IMR-90 (cell line): ENCODE measurements around the gene CSGALNACT2. TPM values are rescaled to one million over a fixed set of nuclear protein-coding genes. Genes with fewer than 3 reads are reported as not detected.

Experiments
- ATAC-seq: fragments of 200-7000 bp; cut with Tn5 transposase; 2 replicates; pipeline ENCODE4 v1.9.1; 2020; ENCODE audit warnings: low read depth, mild to moderate bottlenecking, moderate library complexity
- BruUV-seq: library from RNA; stranded (reverse); fragments of 400-500 nt; replicated peaks from 2 replicates; lab custom pipeline; 2021; lab: Mats Ljungman, UMichigan
- CTCF ChIA-PET: fragments of 300-600 bp; formaldehyde crosslinking; extraction: SDS; loops from one replicate; lab custom pipeline; 2021; ENCODE audit warnings: antibody characterized with exemption; lab: Yijun Ruan, JAX
- POLR2A ChIA-PET: fragments of 300-600 bp; sonication (Branson Sonifier 250); formaldehyde crosslinking; loops from one replicate; lab custom pipeline; 2022; ENCODE audit warnings: antibody characterized with exemption; ENCODE audit not compliant: unreplicated experiment; lab: Charles Lee
- DNase-seq: peaks from one replicate; pipeline ENCODE4 v3.0.0; 2013
- H2AFZ ChIP-seq: replicated peaks from 2 replicates; pipeline ENCODE3; 2013; ENCODE audit warnings: low read length, mild to moderate bottlenecking; ENCODE audit not compliant: poor library complexity
- H2AK5ac ChIP-seq: 2 replicates; pipeline ENCODE4 v1.6.1; 2013; ENCODE audit warnings: low read depth, low read length, inconsistent platforms
- H2AK9ac ChIP-seq: replicated peaks from 2 replicates; pipeline ENCODE3; 2013; ENCODE audit warnings: mild to moderate bottlenecking, low read depth, low read length, moderate library complexity; ENCODE audit not compliant: poor library complexity
- H2BK120ac ChIP-seq: 2 replicates; pipeline ENCODE4 v1.6.1; 2013; ENCODE audit warnings: low read depth, low read length, inconsistent platforms
- H2BK15ac ChIP-seq: 3 replicates; pipeline ENCODE4 v1.6.1; 2013; ENCODE audit warnings: low read depth, low read length, inconsistent platforms
- H2BK20ac ChIP-seq: 2 replicates; pipeline ENCODE4 v1.6.1; 2013; ENCODE audit warnings: low read depth, mild to moderate bottlenecking, inconsistent platforms, low read length, moderate library complexity
- H2BK5ac ChIP-seq: 2 replicates; pipeline ENCODE4 v1.6.1; 2013; ENCODE audit warnings: mild to moderate bottlenecking, low read depth, low read length, inconsistent platforms; ENCODE audit not compliant: poor library complexity, severe bottlenecking
- H3K14ac ChIP-seq: replicated peaks from 2 replicates; pipeline ENCODE4 v1.6.1; 2013; ENCODE audit warnings: low read depth, low read length, inconsistent platforms
- H3K18ac ChIP-seq: 2 replicates; pipeline ENCODE4 v1.6.1; 2013; ENCODE audit warnings: low read depth, low read length, control low read depth
- H3K23ac ChIP-seq: 2 replicates; pipeline ENCODE4 v1.6.1; 2013; ENCODE audit warnings: low read depth, low read length, inconsistent platforms
- H3K27ac ChIP-seq: 2 replicates; pipeline ENCODE4 v1.5.1; 2013; ENCODE audit warnings: mild to moderate bottlenecking, control low read depth, low read length; ENCODE audit not compliant: insufficient read depth
- H3K27me3 ChIP-seq: 2 replicates; pipeline ENCODE4 v1.6.1; 2013; ENCODE audit warnings: low read length; ENCODE audit not compliant: control insufficient read depth, insufficient read depth
- H3K36me3 ChIP-seq: 2 replicates; pipeline ENCODE4 v1.6.1; 2013; ENCODE audit warnings: low read length, mixed read lengths; ENCODE audit not compliant: control insufficient read depth, insufficient read depth
- H3K4ac ChIP-seq: 2 replicates; pipeline ENCODE4 v1.6.1; 2013; ENCODE audit warnings: low read depth, low read length, inconsistent platforms
- H3K4me1 ChIP-seq: 2 replicates; pipeline ENCODE4 v1.6.1; 2013; ENCODE audit warnings: low read length, mixed read lengths; ENCODE audit not compliant: control insufficient read depth, insufficient read depth
- H3K4me2 ChIP-seq: 2 replicates; pipeline ENCODE4 v1.6.1; 2013; ENCODE audit warnings: low read depth, mild to moderate bottlenecking, control low read depth, low read length, moderate library complexity
- H3K4me3 ChIP-seq: 2 replicates; pipeline ENCODE4 v1.5.1; 2013; ENCODE audit warnings: low read depth, mild to moderate bottlenecking, control low read depth, low read length, moderate library complexity; ENCODE audit not compliant: insufficient read depth
- H3K56ac ChIP-seq: 2 replicates; pipeline ENCODE4 v1.6.1; 2013; ENCODE audit warnings: low read length, inconsistent platforms; ENCODE audit not compliant: insufficient read depth; ENCODE audit errors: extremely low read depth
- H3K79me1 ChIP-seq, 2 experiments: 2 replicates each; pipeline ENCODE4 v1.6.1; 2013; ENCODE audit warnings: low read length in 2 of 2, inconsistent platforms in 1 of 2, low read depth in 1 of 2
- H3K9ac ChIP-seq: 2 replicates; pipeline ENCODE4 v1.6.1; 2013; ENCODE audit warnings: low read depth, low read length, control low read depth
- H3K9me1 ChIP-seq: 2 replicates; pipeline ENCODE4 v1.6.1; 2013; ENCODE audit warnings: low read length, inconsistent platforms; ENCODE audit not compliant: insufficient read depth
- H3K9me3 ChIP-seq: 2 replicates; pipeline ENCODE4 v1.6.1; 2013; ENCODE audit warnings: low read length; ENCODE audit not compliant: control insufficient read depth, insufficient read depth
- H4K20me1 ChIP-seq: 2 replicates; pipeline ENCODE4 v1.6.1; 2013; ENCODE audit warnings: low read length, inconsistent platforms; ENCODE audit not compliant: insufficient read depth
- H4K5ac ChIP-seq: 2 replicates; pipeline ENCODE4 v1.6.1; 2013; ENCODE audit warnings: mild to moderate bottlenecking, low read depth, low read length, control low read depth
- H4K8ac ChIP-seq, 2 experiments: 2 replicates each; pipeline ENCODE4 v1.6.1; 2013; ENCODE audit warnings: low read depth in 2 of 2, low read length in 2 of 2, control low read depth in 1 of 2, inconsistent platforms in 1 of 2
- H4K91ac ChIP-seq: 2 replicates; pipeline ENCODE4 v1.6.1; 2013; ENCODE audit warnings: low read depth, low read length, inconsistent platforms; ENCODE audit not compliant: insufficient read depth
- CEBPB ChIP-seq: IDR thresholded peaks from 2 replicates; pipeline ENCODE4 v1.6.1; 2012; ENCODE audit warnings: low read depth, low read length, improper control_type of control experiment
- SMC3 ChIP-seq: fragments of 150-350 bp; IDR thresholded peaks from 2 replicates; pipeline ENCODE4 v1.6.1; 2016; ENCODE audit warnings: low read depth, mild to moderate bottlenecking, antibody characterized with exemption, low read length, moderate library complexity
- WGBS, 2 experiments: methylation state at CpG; one replicate each; pipeline versions ENCODE4 v1.1.5 to v1.1.7; 2013; ENCODE audit warnings: missing lambda C conversion rate in 2 of 2; ENCODE audit not compliant: insufficient read length in 1 of 2; ENCODE audit errors: extremely low coverage in 2 of 2; 5-methylcytosine and 5-hydroxymethylcytosine counted together
- dilution Hi-C: fragments of 300-500 bp; cut with HindIII; formaldehyde crosslinking; loops from one replicate; pipeline ENCODE4 v1.14.3; 2018; ENCODE audit warnings: low sequenced_read_pairs; ENCODE audit not compliant: unreplicated experiment
- in situ Hi-C: fragments of 300-500 bp; cut with MboI; formaldehyde crosslinking; loops from 3 replicates; pipeline ENCODE4 v1.14.3; 2019; ENCODE audit warnings: low sequenced_read_pairs, inconsistent platforms, mixed read lengths
- intact Hi-C: fragments of 100-400 bp; cut with micrococcal nuclease; formaldehyde crosslinking; loops from 2 replicates; pipeline ENCODE4 v1.10.0; 2022
- polyA plus RNA-seq, 3 experiments: library from polyadenylated mRNA; depleted of rRNA; stranded (reverse); fragments of >200 nt; gene quantifications; 2 replicates each; pipeline ENCODE4 v1.2.3, GENCODE V29; 2012; ENCODE audit warnings: low replicate concordance in 1 of 3
- total RNA-seq: library from RNA; depleted of rRNA; stranded (reverse); fragments of >200 nt; gene quantifications from 2 replicates; pipeline ENCODE4 v1.2.3, GENCODE V29; 2012
- TF ChIP-seq, protein P1 (sequence below): conservative IDR thresholded peaks from 2 replicates; pipeline ENCODE4 v1.5.1; 2012; ENCODE audit warnings: mild to moderate bottlenecking, low read depth, low read length, improper control_type of control experiment

Gene CSGALNACT2
- total and polyA plus RNA-seq, 2 of the 4 experiments (the other 2 are of a cell fraction), result 6.5 to 13.1 TPM

DNA sequence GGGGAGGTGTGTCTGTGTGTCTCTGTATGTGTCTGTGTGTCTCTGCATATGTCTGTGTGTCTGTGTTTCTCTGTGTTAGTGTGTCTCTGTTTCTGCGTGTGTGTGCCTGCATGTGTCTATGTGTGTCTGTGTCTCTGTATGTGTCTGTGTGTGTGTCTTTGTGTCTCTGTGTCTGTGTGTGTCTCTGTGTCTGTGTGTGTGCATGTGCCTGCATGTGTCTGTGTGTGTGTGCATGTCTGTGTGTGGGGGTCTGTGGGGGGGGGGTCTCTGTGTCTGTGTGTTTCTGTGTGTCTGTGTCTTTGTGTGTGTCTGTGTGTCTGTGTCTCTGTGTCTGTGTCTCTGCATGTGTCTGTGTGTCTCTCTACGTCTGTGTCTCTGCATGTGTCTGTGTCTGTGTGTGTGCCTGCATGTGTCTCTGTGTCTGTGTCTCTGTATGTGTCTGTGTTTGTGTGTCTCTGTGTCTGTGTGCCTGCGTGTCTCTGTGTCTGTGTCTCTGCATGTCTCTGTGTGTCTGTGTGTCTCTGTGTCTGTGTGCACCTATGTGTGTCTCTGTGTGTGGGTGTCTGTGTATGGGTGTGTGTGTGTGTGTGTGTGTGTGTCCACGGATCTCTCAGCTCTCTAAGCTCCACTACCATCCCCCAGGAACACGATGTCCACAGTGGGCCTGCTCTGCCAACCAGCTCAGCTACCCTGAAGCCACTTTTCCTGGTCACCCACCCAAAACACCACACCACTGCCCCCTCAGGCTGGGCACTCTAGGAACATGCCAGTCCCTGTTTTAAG lies 87.0 kb downstream of the CSGALNACT2 start (continued):
- TF ChIP-seq, protein P1, sequence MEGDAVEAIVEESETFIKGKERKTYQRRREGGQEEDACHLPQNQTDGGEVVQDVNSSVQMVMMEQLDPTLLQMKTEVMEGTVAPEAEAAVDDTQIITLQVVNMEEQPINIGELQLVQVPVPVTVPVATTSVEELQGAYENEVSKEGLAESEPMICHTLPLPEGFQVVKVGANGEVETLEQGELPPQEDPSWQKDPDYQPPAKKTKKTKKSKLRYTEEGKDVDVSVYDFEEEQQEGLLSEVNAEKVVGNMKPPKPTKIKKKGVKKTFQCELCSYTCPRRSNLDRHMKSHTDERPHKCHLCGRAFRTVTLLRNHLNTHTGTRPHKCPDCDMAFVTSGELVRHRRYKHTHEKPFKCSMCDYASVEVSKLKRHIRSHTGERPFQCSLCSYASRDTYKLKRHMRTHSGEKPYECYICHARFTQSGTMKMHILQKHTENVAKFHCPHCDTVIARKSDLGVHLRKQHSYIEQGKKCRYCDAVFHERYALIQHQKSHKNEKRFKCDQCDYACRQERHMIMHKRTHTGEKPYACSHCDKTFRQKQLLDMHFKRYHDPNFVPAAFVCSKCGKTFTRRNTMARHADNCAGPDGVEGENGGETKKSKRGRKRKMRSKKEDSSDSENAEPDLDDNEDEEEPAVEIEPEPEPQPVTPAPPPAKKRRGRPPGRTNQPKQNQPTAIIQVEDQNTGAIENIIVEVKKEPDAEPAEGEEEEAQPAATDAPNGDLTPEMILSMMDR, result no peak

DNA sequence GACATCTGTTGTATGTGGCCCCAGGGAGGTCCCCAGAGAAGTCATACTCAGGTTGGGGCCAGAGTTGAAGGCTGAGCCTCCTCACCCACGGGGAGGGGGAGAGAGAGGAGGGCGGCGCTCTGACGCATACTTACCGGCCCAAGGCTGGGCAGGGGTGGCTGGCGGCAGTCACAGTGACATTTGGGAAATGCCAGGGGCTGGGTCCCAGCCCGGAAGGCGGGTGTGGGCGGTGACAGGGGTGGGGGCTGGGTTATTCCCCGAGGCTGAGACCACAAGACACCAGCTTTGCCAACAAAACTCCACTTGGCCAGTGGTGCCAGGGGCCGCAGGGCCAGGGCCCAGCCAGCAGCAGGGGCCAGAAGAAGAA lies 87.5 kb downstream of the CSGALNACT2 start:
- Histone ChIP-seq H2AK5ac (no peak overlapping the region), H4K20me1 (no peaks in the 10 kb centered on the region), H3K56ac (no peak overlapping the region), H4K91ac (no peak overlapping the region), H2AFZ (no peak overlapping the region), H3K27me3 (peaks cover 62% of the 10 kb centered on the region), H3K36me3 (no peaks in the 10 kb centered on the region), H3K79me1 (no peaks in the 10 kb centered on the region), H4K8ac (no peak overlapping the region), H3K4me1 (no peaks in the 10 kb centered on the region), H2BK15ac (no peak overlapping the region), H3K9me1 (no peaks in the 10 kb centered on the region), H3K27ac (no peak overlapping the region), H3K23ac (no peak overlapping the region), H3K9ac (no peak overlapping the region), H2BK5ac (no peak overlapping the region), H3K14ac (no peak overlapping the region), H3K9me3 (no peaks in the 10 kb centered on the region), H2AK9ac (no peak overlapping the region), H3K4me3 (no peak overlapping the region), H3K4ac (no peak overlapping the region), H3K18ac (no peak overlapping the region), H2BK120ac (no peak overlapping the region), H2BK20ac (no peak overlapping the region), H3K4me2 (no peak overlapping the region), H4K5ac (no peak overlapping the region)
- ChIA-PET POLR2A (no interaction called here), CTCF (no interaction called here)
- TF ChIP-seq SMC3 (no peak), CEBPB (no peak)
- DNase-seq (no peak), ATAC-seq (no peak)
- WGBS, 2 experiments, result no CpG with 5 or more reads among the region's 11 CpGs
- in situ Hi-C loops, result no loop called here
- no TSS peak for BruUV-seq
- dilution Hi-C loops, result no loop called here
- intact Hi-C loops, result no loop called here
